ENCODE results near the gene SPRR1B.
"Not testable (repeated sequence)": the region's sequence is repeated elsewhere in the genome, so short reads cannot be mapped to it uniquely, and the experiment has no call there.

DNA sequence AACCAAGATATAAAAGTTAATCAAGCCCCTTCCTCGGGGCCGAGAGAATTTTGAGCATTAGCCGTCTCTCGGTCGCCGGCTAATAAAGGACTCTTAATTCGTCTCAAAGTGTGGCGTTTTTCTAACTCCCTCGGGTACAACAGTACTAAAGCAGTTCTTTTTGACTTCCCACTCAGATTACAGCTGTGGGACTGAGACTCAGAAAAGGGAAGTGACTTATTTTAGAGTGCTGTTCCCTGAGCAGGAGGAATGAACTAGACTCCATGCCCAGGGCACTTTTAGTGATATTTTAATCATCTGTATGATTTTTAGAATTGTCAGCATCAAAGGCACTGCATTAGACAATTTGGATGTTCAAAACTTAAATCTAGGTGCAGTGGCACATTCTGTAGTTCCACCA, 8.7 kb upstream of the SPRR1B start:
- TF ChIP-seq, protein P1, sequence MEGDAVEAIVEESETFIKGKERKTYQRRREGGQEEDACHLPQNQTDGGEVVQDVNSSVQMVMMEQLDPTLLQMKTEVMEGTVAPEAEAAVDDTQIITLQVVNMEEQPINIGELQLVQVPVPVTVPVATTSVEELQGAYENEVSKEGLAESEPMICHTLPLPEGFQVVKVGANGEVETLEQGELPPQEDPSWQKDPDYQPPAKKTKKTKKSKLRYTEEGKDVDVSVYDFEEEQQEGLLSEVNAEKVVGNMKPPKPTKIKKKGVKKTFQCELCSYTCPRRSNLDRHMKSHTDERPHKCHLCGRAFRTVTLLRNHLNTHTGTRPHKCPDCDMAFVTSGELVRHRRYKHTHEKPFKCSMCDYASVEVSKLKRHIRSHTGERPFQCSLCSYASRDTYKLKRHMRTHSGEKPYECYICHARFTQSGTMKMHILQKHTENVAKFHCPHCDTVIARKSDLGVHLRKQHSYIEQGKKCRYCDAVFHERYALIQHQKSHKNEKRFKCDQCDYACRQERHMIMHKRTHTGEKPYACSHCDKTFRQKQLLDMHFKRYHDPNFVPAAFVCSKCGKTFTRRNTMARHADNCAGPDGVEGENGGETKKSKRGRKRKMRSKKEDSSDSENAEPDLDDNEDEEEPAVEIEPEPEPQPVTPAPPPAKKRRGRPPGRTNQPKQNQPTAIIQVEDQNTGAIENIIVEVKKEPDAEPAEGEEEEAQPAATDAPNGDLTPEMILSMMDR (IDR thresholded peaks at IDR 0.05; ENCODE audit: insufficient read depth, low read length): not testable (repeated sequence)
- TF ChIP-seq SPI1 (IDR thresholded peaks at IDR 0.05; ENCODE audit: borderline replicate concordance, low read depth): peak; percentile 85
- TF ChIP-seq POLR2AphosphoS5 (IDR thresholded peaks at IDR 0.05; ENCODE audit: low read depth); REST (IDR thresholded peaks at IDR 0.05; ENCODE audit: insufficient replicate concordance, low read depth): not testable (repeated sequence)
